Measurements from ENCODE around the gene ATF5.
A peak's percentile ranks its signal among the peaks of the same experiment; 100 is the strongest.

Gene ATF5

GRCh38 chr19:49894879-49895565, 34.0 kb upstream of the ATF5 start:
- no peak for DNase-seq (ENCODE audit: low read depth)

- no peak for DNase-seq (ENCODE audit: low read depth)
Measured at GRCh38 chr19:49895566-49896297, 33.3 kb upstream of the ATF5 start.

DNA sequence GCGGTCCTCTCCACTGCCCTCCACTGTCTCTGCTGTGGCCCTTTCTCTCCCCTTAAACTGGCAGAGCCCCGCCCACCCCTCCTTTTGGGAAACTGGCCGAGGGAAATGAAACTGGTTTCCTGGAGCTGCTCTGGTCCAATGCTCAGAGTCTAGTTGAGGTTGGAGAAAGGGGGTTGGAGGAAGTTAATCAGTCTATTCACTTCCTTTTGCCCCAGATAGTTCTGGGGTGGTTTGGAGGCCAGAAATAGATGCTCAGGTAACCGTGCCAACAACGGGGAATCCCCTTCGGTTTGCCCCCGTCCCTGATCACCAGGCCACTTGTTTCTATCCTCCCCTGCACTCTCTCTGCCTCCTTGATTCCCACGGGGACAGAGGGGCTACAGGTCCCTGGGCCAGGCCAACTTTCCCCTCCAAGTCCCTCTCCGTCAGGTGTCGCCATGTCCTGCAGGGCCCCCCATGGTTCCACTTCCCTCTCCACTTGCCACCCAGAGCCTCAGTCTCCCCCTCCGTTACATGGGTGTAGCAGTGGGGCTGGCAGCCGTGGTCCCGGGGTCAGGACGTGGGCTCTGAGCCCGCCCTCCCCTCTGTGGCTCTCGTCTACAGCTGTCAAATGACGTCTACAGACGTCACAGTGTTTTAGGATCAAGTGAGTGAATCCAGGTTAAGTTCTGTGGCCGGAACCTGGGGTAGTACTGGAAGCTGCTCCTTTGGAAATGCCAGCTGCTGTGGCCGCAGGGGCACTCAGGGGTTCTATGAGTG, 32.0 kb upstream of the ATF5 start, which contains the start of gene IL4I1:
IL4I1 (minus strand) TSS at position 25 of the 759 bp plus-strand sequence. CDS start 727 bp downstream, outside the sequence.
- DNase-seq (ENCODE audit: low read depth) = peak; percentile 13

GRCh38 chr19:49904136-49904535, 24.9 kb upstream of the ATF5 start:
- DNase-seq (ENCODE audit: low read depth) = no peak

- no peak for DNase-seq (ENCODE audit: low read depth)
Measured at GRCh38 chr19:49906879-49907564, 22.0 kb upstream of the ATF5 start.

DNA sequence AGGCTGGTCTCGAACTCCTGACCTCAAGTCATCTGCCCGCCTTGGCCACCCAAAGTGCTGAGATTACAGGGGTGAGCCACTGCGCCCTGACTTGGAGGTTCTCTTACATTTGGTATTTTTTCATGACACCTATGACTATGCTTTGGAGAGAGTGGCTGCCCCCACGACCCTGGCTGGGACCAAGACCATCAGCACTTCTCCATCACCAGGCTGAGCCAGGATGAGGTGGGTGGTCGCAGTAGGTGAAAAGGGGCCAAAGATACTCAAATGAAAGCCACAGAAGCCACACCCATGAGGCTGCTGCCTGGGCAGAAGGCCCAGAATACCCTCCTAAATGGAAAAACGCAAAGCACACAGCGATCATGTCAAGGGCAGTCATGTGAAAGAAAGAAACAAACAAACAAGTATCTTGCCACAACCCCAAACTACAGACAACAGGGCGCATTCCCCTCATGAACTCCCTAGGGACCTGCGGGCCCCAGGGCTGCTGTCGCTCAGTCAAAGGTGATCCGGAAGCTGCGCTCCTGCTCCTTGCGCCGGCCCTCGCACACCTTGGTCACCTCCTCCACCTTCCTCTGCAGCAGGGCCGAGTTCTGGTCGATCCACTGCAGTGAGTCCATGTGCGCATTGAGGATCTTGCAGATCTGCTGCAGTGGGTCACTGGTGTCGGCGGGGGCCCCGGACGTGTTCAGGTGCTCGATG, 21.1 kb upstream of the ATF5 start:
- no peak for DNase-seq (ENCODE audit: low read depth)

DNA sequence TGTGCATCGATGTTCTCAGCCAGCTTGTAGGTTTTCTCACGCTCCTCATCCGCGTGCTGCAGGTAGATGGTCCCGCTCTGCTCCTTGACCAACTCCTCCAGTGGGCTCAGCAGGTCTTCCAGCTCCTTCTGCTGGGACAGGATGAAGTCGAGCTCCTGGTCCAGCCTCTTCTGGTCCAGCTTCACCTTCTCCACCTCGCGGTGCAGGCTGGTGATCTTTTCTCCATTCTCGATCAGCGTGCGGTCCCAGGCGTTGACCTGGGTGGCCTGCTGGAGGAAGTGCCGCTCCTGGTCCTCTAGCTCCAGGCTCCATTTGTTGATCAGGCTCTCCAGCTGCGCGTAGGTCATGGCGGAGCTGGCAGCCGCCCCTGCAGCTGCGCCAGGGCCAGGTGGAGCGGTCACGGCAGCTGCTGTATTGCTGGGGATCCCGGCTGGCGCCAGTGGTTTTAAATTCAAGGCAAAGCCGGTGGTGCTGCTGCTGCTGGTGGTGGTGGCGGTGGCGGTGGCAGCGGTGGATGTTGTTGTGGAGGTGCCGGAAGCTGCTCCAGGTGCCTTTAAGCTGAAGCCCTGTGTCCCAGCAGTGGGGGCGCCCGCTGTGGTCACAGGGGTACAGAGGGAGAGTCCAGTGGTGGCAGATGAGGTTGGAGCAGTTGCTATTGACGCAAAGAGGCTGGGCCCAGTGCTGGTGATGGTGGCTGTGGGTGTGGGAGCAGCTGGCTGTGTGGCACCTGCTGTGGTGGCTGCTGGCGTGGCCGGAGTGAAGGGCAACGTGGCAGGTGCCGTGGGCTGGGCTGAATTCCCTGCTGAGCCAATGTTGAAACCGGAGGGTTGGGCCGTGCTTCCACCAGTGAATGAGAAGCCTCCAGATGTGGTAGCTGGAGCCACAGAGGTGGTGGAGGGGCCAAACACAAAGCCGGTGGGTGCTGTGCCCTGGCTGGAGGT, 20.3 kb upstream of the ATF5 start:
- no peak for DNase-seq (ENCODE audit: low read depth)

GRCh38 chr19:49910179-49910578, 18.8 kb upstream of the ATF5 start:
- no peak for DNase-seq (ENCODE audit: low read depth)

DNA sequence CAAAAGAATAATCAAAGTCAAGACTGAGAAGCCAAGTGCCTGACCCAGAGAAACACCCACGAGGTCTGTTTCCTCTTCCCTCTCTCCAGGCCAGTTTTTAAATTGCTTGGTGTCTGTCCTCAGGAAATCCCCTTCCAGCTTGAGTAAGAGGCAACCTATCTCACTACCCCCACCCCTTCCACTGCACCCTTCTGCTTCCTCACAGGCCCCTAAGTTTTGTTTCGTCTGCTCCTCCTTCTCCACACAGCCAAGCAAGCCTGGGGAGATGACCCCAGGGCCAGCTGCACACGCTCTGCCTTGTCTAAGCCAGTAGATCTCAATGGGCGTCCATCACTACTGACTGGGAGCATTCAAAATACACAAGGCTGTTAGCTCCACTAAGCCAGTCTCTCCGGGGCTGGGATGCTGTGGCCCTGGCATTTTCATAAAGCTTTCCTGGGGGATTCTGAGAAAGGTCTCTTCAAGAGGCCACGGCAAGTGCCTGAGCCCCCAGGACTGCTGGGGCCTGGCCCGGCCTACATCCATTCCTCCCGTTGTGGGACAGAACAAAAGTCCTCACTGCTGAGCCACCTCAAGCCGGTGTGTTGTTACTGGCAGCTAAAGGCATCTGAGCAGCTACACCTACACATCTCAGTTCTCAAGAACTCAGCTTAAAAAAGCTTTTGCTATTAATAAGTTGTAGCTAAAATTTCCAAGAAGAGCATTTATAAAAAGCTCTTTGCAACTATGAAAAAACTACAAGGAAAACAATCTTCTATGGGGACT, 17.4 kb upstream of the ATF5 start:
- DNase-seq (ENCODE audit: low read depth) = no peak

DNA sequence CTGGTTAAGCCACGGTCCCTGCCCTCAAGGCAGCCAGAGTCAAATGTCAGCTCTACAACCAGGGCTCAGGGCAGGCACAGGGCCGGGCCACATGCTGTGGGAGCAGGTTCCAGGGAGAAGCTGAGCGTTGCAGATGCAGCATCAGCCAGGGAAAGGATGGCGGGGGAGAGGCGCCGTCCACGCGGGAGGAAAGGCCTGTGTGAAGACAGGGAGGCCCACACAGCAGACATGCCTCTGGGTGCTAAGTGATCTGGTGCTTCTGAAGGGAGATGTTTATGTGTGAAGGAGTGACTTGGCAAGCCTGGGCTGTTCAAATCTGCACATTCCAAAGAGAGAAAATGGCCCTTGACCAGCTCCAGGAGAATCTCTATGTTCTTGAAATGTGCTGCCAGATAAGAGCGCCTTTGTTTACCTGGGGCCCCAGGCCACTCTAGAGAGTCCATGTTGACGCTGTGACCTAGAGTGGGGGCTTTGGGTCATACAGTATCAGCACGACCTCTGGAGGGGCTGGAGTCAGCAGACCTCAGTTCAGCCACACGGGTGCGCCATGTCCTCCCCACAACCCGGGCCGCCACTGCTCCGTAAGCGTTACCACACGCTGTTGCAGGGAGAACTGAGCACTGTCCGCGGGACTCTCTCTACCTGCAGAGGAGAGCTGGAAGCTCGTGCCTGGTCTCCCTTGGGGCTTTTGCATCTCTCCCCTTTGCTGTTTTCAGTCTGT, 15.9 kb upstream of the ATF5 start:
- no peak for DNase-seq (ENCODE audit: low read depth)

GRCh38 chr19:49913720-49914119, 15.3 kb upstream of the ATF5 start:
- DNase-seq (ENCODE audit: low read depth) = no peak

DNA sequence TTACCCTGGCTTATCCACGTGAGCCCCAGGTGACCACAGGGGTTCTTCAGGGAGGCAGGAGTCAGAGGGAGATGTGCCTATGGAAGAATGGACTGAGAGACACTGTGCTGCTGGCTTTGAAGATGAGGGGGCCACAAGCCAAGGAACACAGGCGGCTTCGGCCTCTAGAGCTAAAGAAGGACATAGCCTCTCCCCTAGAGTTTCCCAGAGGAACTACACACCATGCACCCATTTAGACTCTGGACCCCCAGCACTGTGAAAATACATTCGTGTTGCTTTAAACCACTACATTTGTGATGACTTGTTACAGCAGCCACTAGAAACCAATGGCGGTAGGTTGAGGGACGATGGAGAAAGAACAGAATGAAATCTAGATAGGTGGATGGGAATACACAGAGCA, 13.7 kb upstream of the ATF5 start:
- DNase-seq (ENCODE audit: low read depth) = no peak

DNA sequence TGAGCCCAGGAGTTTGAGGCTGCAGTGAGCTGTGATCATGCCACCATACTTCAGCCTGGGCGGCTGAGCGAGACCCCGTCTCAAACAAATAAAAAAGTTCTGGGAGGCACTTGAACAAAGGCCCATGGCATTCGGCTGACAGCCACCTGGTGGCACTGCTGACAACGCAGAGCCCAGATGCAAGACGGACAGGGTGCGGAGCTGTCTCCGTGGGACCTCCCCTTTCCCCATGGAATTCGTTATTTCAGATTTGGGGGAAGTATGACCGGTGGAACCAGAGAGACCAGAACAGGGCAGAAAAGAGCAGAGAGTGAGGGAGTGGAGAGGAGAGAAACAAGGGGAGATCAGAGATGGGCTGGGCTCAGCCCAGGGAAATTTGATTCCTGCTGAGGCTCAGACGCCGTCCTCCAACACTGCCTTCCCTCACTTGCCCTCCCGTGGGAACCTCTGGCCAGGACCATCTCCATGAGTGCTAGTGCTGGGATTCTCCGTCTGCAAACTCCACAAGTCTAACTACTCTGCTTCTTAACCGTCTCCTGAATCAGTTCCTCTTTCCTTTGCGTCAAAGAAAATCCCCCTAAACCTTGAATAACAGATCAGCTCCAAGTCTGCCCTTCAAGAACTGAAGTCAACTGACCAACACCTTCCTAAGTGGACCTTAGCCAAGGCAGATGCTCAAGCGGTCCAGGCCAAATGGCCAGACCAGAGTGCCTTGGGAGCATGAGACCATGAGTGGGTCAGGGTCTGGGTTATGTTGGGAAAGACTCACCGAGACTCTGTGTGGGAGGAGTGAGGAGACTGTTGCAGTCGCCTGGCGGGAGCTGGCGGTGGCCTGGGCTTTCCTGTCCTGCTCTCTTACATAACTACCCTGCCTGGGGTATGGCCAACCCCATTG, 11.9 kb upstream of the ATF5 start:
- no peak for DNase-seq (ENCODE audit: low read depth)

DNA sequence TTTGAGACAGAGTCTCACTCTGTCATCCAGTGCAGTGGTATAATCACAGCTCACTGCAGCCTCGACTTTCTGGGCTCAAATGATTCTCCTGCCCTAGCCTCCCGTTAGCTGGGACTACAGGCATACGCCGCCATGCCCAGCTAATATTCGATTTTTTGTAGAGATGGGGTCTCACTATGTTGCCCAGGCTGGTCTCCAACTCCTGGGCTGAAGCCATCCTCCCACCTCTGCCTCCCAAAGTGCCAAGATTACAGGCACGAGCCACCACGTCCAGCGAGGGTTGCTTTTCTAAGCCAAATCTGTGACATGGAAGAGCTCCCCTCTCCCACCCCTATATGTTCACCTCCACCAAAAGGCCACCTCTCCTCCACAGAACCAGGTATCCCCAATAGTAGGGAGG, 10.9 kb upstream of the ATF5 start:
- DNase-seq (ENCODE audit: low read depth) = no peak

- no peak for DNase-seq (ENCODE audit: low read depth)
Measured at GRCh38 chr19:49920624-49921363, 8.2 kb upstream of the ATF5 start.

GRCh38 chr19:49921871-49922795, 6.9 kb upstream of the ATF5 start:
- DNase-seq (ENCODE audit: low read depth) = peak; percentile 66

Measured in stromal cell of bone marrow (primary cell).